MM.1S (cell line): ENCODE measurements around the gene TMBIM4.

Experiments used
- EZH2 ChIP-seq: fragments of 300-600 bp; sonication (generic); optimal IDR thresholded peaks from 2 replicates; pipeline ENCODE3; 2017; ENCODE audit warnings: low read depth, mild to moderate bottlenecking, antibody characterized with exemption, low read length, mixed read lengths
- EZH2phosphoT487 ChIP-seq: fragments of 300-600 bp; sonication (generic); IDR thresholded peaks from 2 replicates; pipeline ENCODE4 v1.6.1; 2018; ENCODE audit warnings: antibody characterized with exemption, low read length
- TF ChIP-seq, protein P1 (sequence below): fragments of 300-600 bp; sonication (generic); IDR thresholded peaks from 2 replicates; pipeline ENCODE4 v1.5.1; 2016; ENCODE audit warnings: antibody characterized with exemption, low read length, mixed read lengths

- TF ChIP-seq, protein P1, sequence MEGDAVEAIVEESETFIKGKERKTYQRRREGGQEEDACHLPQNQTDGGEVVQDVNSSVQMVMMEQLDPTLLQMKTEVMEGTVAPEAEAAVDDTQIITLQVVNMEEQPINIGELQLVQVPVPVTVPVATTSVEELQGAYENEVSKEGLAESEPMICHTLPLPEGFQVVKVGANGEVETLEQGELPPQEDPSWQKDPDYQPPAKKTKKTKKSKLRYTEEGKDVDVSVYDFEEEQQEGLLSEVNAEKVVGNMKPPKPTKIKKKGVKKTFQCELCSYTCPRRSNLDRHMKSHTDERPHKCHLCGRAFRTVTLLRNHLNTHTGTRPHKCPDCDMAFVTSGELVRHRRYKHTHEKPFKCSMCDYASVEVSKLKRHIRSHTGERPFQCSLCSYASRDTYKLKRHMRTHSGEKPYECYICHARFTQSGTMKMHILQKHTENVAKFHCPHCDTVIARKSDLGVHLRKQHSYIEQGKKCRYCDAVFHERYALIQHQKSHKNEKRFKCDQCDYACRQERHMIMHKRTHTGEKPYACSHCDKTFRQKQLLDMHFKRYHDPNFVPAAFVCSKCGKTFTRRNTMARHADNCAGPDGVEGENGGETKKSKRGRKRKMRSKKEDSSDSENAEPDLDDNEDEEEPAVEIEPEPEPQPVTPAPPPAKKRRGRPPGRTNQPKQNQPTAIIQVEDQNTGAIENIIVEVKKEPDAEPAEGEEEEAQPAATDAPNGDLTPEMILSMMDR, result no peak
- TF ChIP-seq EZH2, result no peak
- TF ChIP-seq EZH2phosphoT487, result no peak
Observed at GRCh38 chr12:66132408-66132807, 37.4 kb downstream of the TMBIM4 start.
